Renal pelvis (tissue), 4 donors: ENCODE measurements around the gene USP7. TPM values are rescaled to one million over a fixed set of nuclear protein-coding genes. Genes with fewer than 3 reads are reported as not detected.

Experiments used
- DNase-seq: peaks from one replicate; pipeline ENCODE4 v3.0.0-alpha.2; 2013
- polyA plus RNA-seq, 3 donors: library from polyadenylated mRNA; unstranded; fragments of 120-200 nt; gene quantifications; one replicate each; pipeline ENCODE4 v1.2.1, GENCODE V29; 2013; ENCODE audit not compliant: insufficient read length in 3 of 3

USP7 gene
- polyA plus RNA-seq, 3 donors, result 110 to 133 (median 128) TPM

DNA sequence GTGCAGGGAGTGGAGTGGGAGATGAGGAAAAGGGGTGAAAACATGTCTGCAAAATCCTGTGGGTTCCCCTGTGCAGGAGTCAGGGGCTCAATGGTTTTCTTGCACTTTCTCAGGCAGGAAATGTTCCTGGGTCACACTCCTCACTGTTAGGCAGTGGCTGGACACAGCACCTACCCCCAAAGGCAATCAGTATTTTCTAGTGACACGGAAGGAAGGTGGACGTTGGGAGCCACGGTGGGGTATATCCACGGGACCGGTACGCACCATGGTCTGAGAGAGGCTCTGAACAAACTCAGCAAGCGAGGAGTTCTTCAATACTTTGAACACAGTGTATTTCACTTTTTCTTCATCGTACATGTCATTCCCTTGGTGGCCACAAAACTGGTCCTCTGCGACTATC lies 60.7 kb downstream of the USP7 start:
- no peak for DNase-seq

DNA sequence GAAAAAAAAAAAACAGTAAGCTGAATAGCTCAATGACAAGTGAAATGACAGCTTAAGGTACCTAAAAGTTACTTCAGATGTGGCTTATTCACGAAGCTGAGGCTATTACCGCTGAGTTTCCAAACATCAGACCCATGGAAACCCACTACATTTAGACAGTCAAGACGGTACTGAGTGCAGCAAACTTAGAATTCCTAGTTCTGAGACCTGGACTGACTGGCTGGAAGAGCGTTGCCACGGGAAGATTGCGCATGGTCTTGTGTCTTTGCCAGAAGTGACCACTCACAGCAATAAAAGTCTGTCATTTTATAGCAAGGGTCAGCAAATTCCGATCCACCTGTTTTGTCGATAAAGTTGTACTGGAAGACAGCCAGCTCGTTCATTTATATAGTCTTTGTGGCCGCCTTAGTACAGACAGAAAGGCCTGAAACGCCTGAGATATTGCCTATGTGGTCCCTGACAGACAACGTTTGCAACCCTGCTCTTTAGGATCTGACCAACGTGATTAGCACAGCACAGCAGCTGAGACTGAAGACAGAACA lies 62.3 kb downstream of the USP7 start:
- no peak for DNase-seq

- DNase-seq, result no peak
Observed at GRCh38 chr16:8900343-8900742, 63.4 kb downstream of the USP7 start.

- no peak for DNase-seq
Observed at GRCh38 chr16:8899709-8900317, 63.9 kb downstream of the USP7 start.

DNA sequence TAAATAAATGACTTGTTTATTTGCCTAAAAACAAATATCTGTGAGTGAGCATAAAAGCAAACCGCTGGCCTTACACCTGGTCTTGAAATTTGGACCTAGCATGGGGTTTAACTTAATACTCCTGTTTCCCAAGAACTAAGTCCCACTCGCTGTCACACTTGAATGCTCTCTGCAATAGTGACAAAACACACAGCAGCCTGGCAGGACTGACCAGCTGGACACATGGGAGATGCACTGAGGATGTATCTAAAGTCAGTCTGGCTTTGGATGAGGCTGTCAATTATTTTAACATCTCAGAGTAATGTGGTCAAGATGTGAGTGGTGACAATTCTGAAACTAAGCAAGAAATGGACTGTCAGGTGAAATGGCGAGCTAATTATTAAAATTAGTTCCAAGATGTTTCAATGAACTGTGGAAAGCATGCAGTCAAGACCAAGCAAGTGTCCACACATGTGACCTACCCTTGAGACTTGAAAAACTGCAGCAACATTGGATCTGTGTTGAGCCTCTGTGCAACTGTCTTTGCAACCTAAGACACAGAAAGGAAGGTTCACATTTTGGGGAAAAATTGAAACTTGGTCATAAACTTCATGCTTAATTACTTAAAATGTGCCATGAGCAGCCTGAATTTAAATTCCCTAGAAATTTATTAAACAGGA lies 64.9 kb downstream of the USP7 start:
- DNase-seq, result no peak

DNA sequence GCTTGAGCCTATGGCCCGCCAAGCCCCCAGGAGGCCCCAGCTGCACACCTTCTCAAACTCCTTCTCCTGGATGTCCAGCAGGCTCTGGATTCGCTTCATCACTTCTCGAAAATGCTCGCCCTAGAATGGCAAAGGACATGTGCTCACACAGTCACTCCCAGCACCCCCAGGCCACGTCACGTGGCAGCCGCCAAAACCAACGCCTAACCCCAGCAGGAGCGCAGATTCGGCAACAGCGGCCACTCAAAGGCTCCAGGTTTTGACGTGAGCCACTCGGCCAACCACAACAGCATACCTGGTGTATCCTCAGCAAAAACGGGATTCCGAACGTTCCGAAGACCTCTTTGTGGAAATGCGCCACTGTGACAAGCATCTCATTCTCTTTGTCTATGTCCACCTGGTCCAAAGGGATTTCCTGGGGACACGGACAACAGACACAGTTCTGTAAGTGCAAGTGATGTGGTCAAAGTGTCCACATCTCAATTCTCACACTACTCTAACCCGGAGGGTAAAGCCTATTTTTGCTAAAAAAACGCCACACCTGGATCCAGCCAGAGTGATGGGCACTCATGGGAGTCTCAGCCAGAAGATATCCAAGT lies 68.9 kb downstream of the USP7 start:
- no peak for DNase-seq

DNA sequence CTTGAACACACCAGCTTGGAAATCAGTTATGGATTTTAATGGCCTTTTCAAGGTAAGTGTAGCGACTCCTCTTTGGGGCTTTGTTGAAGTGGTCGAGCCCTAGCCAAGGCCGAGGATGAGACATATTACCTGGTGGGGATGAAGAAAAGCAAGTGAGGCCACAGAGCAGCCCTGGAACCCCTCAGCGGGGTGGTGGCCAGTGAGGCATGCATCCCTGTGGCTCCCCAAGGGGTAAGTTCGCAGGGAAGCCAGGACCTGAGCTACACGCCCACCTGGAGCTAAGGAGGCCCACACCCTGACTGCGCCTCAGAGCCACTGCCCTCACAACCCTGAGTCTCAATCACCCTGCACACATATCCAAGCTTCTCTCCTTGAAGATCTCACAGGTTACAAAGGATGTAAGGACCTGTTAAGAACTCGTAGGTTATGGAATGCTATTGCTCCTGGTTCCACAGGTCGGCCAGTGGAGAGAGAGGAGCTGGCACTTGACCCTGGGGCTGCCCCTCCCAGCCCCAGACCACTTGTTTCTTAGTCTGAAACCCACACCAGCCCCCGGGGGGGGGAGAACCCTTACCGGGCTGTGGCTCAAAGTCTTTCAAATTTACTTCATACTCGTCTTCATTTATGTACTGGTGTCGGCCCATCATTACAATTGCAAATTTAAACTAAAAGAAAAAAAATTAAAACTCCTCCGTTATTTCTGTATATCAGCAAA lies 69.6 kb downstream of the USP7 start:
- DNase-seq, result no peak

GRCh38 chr16:8893426-8893825 lies 70.3 kb downstream of the USP7 start:
- no peak for DNase-seq

DNA sequence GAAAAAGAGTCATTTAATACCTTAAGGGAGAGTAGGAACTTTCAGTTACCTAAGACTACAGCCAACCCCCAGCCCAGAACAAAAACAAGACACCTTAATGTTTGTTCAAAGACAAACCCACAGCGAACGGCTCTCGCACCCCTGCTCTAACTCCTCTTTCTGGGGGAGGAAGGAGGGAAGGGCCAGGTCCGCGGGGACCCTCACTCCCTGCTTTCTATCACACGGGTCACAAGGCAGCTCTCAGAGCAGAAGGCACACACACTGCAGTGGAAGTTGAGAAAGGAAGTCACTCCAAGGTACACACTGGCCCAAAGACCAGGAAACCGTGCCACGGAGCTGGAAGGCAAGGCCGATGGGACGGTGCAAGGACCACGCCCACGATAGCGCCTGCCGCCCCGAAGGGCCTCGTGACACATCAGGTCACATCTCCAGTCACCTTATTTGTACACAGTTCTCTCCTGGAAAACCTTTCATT lies 71.6 kb downstream of the USP7 start:
- no peak for DNase-seq

DNA sequence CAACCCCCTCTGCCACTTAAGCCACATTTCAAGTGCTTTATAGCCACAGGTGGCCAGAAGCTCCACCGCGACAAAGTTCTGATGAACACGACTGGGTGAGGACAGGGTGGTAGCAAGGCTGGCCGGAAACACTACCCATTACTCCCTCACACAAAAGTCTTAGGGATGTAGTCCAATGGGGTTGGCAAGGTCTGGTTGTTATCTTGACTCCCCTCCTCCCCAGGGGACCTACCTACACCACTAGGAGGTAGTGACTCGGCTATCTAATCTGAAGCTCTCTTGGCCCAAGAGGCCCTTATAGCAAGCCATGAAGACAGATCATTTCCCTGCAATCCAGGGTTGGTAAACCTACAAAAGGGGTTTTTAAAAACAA lies 73.2 kb downstream of the USP7 start:
- DNase-seq, result no peak

GRCh38 chr16:8889893-8890548 lies 73.7 kb downstream of the USP7 start:
- DNase-seq, result no peak

- no peak for DNase-seq
Observed at GRCh38 chr16:8888951-8889892, 74.5 kb downstream of the USP7 start.

DNA sequence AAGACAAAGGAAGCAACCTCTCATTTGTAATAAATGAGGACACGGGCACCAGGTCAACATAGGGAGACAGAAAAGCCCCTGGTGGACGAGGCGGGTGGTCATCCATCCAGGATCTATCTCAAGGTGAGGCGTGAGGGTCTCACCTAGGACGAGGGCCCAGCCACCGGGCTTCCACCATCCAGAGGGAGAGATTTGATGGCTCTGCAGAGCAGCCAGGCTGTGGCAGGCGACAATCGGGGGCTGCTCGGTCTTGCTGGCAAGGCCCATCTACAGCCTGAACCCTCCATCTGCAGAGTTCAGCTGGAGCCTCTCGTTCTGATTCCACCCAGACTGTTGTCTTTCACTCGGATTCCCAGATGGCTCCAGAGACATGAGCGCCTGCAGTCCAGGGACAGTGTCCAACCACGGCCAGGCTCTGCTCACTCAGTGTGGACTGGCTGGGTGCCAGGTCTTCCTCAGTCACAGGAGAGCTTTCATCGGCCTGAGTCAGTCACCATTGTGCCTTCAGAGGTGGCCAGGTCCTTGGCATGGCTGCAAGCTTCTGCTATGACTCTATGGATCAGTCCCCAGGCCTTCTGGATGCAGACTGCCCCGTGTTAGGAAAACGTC lies 75.7 kb downstream of the USP7 start:
- no peak for DNase-seq

DNA sequence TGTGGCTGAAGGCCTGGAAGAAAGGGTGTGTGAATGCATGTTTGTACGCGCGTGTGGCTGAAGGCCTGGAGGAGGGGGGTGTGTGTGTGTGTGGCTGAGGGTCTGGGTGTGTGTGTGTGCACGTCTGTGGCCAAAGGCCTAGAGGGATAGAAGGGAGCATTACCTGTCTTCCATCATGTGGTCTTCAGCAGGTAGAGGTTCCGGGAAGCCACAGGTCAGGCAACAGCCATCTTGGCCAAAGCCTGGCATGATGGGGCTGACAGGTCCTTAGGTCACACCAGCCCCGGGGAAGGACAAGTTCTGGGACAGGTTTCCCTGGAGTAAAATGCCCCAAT lies 76.3 kb downstream of the USP7 start:
- no peak for DNase-seq

GRCh38 chr16:8886593-8887430 lies 76.9 kb downstream of the USP7 start:
- no peak for DNase-seq

GRCh38 chr16:8885674-8886592 lies 77.8 kb downstream of the USP7 start:
- no peak for DNase-seq

DNA sequence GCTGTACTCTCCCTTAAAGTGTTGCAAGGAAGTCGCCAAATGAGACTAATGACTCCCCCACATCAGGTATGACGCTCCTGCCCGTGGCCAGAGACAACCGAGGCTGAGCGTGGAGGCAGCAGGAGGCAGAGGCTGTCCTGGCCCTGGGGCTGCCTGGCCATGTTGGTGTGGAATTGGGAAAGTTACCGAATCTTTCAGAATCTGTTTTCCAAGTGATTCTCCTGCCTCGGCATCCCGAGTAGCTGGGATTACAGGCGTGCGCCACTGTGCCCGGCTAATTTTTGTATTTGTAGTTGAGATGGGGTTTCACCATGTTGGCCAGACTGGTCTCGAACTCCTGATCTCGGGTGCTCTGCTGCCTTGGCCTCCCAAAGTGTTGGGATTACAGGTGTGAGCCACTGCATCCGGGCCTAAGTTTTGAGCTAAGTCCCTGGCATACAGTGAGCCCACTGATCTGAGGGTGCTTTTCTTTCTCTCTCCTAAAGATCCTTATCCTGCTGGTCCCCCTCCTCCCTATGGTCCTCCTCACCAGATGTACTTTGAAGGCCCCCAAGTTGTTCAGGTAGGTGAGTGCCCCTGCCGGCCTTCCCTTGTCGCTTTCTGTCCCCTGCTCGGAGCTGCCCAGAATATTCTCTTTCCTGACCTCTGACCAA lies 80.9 kb downstream of the USP7 start:
- no peak for DNase-seq

- DNase-seq, result no peak
Observed at GRCh38 chr16:8882041-8882617, 81.6 kb downstream of the USP7 start, which contains the start of gene LITAFD. TSS of gene LITAFD (plus strand) at chr16:8882351. CDS start at chr16:8884356, 2,005 bp downstream.
